Breast epithelium (tissue), 4 donors: ENCODE measurements around the gene CCDC88C. TPM values are rescaled to one million over a fixed set of nuclear protein-coding genes. Genes with fewer than 3 reads are reported as not detected.

Experiments
- DNase-seq, 2 donors: peaks; one replicate each; pipeline ENCODE4 v3.0.0-alpha.2; 2019; ENCODE audit warnings: low spot score in 2 of 2
- H3K27ac ChIP-seq, 2 donors: fragments of 200-600 bp; sonication (generic) in 1 of 2; one replicate each; pipeline ENCODE4 v1.5.1; 2016 to 2019; ENCODE audit warnings: mild to moderate bottlenecking in 1 of 2
- H3K27me3 ChIP-seq, 2 donors: fragments of 200-600 bp; sonication (generic) in 1 of 2; one replicate each; pipeline versions ENCODE4 v1.5.1 to v1.6.0; 2017 to 2019; ENCODE audit warnings: control low read depth in 1 of 2, mild to moderate bottlenecking in 1 of 2
- H3K36me3 ChIP-seq: fragments of 200-600 bp; one replicate; pipeline ENCODE4 v1.5.1; 2019
- H3K4me1 ChIP-seq, 2 donors: fragments of 200-600 bp; sonication (generic); one replicate each; pipeline ENCODE4 v1.5.1; 2016 to 2019; ENCODE audit warnings: control low read depth in 1 of 2
- H3K4me3 ChIP-seq, 3 donors: fragments of 200-600 bp; sonication (generic); 1 replicate in 2 of 3; 2 replicates in 1 of 3; pipeline ENCODE4 v1.5.1; 2016 to 2019; ENCODE audit warnings: mild to moderate bottlenecking in 3 of 3, moderate library complexity in 2 of 3
- H3K9me3 ChIP-seq, 2 donors: fragments of 200-600 bp; sonication (generic) in 1 of 2; one replicate each; pipeline ENCODE4 v1.5.1; 2016 to 2019; ENCODE audit warnings: control low read depth in 1 of 2
- POLR2A ChIP-seq: fragments of 450-650 bp; IDR thresholded peaks from one replicate; pipeline ENCODE4 v1.6.1; 2016; ENCODE audit warnings: antibody characterized with exemption, mild to moderate bottlenecking, moderate library complexity
- POLR2AphosphoS5 ChIP-seq, 3 donors: sonication (generic); formaldehyde crosslinking; IDR thresholded peaks; one replicate each; pipeline ENCODE4 v1.6.1; 2017; ENCODE audit warnings: antibody characterized with exemption in 3 of 3
- intact Hi-C: fragments of 100-400 bp; cut with DNase I; formaldehyde crosslinking; loops from one replicate; pipeline ENCODE4 v1.15.1; 2023; ENCODE audit warnings: low total_unique reads
- total RNA-seq, 3 donors: library from RNA; depleted of rRNA; stranded (reverse); fragments of >200 nt; gene quantifications; one replicate each; pipeline ENCODE4 v1.1.0, GENCODE V29; 2016
- TF ChIP-seq, protein P1 (sequence below), 3 donors: fragments of 450-650 bp; IDR thresholded peaks; one replicate each; pipeline ENCODE4 v1.5.1; 2016 to 2017; ENCODE audit warnings: antibody characterized with exemption in 3 of 3, mild to moderate bottlenecking in 3 of 3, moderate library complexity in 3 of 3

CCDC88C gene
- total RNA-seq, 3 donors from 2014 or later = 5.8 to 25.9 (median 19.3) TPM

DNA sequence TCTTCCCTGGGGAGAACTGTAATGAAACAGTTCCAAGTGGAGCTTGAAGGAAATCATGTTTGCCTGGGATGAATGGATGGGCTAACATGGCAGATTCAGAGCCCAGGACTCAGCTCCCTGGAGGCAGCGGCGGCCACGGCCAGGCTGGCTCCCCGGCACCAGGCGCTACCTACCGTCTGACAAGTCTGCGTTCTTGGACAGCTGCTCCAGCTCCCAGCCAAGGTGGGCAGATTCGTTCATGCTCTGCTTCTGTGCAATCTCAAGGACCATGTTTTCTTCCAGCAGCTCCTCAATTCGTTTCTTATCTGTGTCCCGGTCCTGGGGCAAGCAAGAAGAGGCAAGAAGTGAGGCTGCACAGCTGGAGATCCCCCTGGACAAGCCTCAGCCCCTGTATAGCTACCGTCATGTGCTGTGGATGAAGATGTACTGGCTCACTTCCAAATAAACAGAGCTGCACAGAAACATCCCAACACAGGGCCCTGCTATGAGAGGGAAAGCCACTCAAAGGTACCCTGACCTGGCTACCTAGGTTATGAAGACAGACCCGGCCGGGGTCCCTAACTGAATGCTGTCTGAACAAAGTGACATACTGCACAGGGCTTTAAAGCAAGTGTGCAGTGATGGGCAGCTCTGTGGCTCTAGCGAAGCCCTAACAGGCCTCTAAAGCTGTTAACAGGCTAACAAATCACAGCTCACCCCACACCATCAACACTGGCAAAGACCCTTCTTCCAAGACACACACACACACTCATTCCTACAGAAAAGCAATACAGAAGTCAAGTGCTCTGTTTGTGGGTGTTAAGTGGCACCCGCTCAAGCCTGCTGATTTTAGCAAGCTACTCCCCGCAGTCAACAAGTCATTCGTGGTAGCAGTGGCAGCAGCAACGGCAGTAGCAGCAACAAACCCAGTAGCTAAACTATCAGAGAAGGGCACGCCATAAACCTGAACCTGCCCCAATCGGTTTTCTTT, 92.7 kb downstream of the CCDC88C start:
- no peak for TF ChIP-seq POLR2A
- TF ChIP-seq, protein P1, sequence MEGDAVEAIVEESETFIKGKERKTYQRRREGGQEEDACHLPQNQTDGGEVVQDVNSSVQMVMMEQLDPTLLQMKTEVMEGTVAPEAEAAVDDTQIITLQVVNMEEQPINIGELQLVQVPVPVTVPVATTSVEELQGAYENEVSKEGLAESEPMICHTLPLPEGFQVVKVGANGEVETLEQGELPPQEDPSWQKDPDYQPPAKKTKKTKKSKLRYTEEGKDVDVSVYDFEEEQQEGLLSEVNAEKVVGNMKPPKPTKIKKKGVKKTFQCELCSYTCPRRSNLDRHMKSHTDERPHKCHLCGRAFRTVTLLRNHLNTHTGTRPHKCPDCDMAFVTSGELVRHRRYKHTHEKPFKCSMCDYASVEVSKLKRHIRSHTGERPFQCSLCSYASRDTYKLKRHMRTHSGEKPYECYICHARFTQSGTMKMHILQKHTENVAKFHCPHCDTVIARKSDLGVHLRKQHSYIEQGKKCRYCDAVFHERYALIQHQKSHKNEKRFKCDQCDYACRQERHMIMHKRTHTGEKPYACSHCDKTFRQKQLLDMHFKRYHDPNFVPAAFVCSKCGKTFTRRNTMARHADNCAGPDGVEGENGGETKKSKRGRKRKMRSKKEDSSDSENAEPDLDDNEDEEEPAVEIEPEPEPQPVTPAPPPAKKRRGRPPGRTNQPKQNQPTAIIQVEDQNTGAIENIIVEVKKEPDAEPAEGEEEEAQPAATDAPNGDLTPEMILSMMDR (IDR thresholded peaks at IDR 0.05) = no peak
- TF ChIP-seq POLR2AphosphoS5 (IDR thresholded peaks at IDR 0.05) = no peak
- peak overlapping the region in 2 of 3 donors; percentile 34 to 65 for H3K4me3 ChIP-seq
- H3K27me3 ChIP-seq = no peaks in the 10 kb centered on the region
- no peaks in the 10 kb centered on the region for H3K36me3 ChIP-seq
- intact Hi-C loops = no loop called here
- no peaks in the 10 kb centered on the region for H3K4me1 ChIP-seq
- H3K27ac ChIP-seq = peak overlapping the region; percentile 59 to 76
- H3K9me3 ChIP-seq = no peaks in the 10 kb centered on the region
- no peak for DNase-seq

DNA sequence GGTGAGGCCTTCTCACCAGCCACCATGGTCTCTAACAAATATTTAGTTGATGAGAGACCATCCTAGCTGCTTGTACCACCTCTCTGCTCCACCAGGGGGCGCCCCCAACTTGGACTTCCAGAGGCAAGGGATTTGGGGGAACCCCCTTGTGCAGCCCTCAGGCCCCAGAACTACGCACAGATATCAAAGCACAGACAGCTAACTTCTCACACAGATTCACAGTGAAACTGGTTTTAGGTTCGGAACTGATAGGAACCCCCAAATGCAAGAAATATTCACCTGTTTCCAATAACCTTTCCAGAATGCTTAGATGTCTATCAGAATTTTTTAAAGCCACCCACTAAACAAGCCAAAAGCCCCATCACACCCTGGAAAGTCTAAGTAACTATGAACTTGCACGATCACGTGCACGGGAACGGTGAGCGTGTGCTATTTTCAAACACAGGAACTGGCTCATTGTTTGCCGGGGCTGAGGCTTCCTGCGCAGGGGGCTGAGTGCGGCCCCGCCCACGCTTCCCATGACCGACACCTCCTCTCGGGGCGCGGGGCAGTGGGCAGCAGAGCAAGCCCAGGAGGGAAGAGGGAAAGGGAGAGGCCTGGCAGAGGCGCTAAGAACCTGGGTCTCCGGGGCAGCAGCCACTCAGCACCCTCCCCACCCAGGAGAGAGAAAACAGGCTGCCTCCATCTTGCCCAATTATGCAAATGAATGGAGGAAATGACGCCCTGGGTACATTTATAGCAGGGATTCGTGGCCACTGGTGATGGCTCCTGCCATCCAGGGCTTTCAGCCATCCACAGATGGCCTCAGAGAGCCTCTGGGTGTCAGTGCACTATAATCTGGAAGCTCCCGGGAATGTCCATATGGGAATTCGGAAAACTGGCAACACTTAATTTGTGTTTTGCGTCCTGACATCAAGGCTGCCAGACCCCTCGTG, 93.7 kb downstream of the CCDC88C start:
- intact Hi-C loops = no loop called here

DNA sequence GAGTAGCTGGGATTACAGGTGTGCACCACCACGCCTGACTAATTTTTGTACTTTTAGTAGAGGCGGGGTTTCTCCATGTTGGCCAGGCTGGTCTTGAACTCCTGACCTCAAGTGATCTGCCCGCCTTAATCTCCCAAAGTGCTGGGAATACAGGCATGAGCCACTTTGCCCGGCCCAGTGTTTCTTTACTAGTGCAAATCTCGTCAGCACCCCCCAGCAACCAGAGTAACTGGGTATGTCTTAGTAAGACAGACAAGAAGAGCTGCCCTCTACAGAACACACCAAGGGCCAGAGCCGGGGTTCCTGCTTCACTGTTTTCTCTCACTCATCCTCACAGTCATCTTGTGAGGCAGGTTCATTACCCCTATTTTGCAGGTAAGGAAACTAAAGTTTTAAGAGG, 94.6 kb downstream of the CCDC88C start:
- no peaks in the 10 kb centered on the region for H3K36me3 ChIP-seq
- no peaks in the 10 kb centered on the region for H3K9me3 ChIP-seq
- DNase-seq = no peak
- peak overlapping the region; percentile 57 to 59 for H3K27ac ChIP-seq
- H3K4me3 ChIP-seq = no peak overlapping the region
- H3K27me3 ChIP-seq = no peaks in the 10 kb centered on the region
- TF ChIP-seq, protein P1 (IDR thresholded peaks at IDR 0.05) = no peak
- no peak for TF ChIP-seq POLR2A
- no peaks in the 10 kb centered on the region for H3K4me1 ChIP-seq
- intact Hi-C loops = no loop called here

More for the DNA sequence above, 93.7 kb downstream of the CCDC88C start:
- peak overlapping the region; percentile 59 to 76 for H3K27ac ChIP-seq
- H3K4me1 ChIP-seq = no peaks in the 10 kb centered on the region
- peak overlapping the region; percentile 34 to 65 (median 43) for H3K4me3 ChIP-seq
- DNase-seq = peak; percentile 73 to 87
- no peaks in the 10 kb centered on the region for H3K27me3 ChIP-seq
- H3K36me3 ChIP-seq = no peaks in the 10 kb centered on the region
- H3K9me3 ChIP-seq = no peaks in the 10 kb centered on the region
- peak in 2 of 3 donors; percentile 11 to 49 for TF ChIP-seq POLR2AphosphoS5 (IDR thresholded peaks at IDR 0.05)
- TF ChIP-seq POLR2A = no peak
- TF ChIP-seq, protein P1 (IDR thresholded peaks at IDR 0.05) = peak; percentile 86 to 94 (median 94)

DNA sequence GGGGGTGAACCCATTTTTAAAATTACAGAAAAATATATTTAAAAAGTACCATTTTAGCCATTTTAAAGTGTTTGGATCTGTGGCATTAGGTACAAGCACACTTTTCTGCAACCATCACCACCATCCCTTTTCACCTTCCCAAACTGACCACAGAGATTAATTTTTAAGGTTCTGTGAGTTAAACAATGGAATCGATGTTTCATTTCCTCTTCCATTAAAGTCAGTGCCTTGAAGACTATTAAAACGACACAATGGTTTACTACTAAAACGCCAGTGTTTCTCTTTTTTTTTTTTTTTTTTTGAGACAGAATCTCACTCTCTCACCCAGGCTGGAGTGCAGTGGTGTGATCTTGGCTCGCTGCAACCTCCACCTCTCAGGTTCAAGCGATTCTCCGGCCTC, 95.0 kb downstream of the CCDC88C start:
- TF ChIP-seq POLR2A (no peak), POLR2AphosphoS5 (IDR thresholded peaks at IDR 0.05) (no peak)
- TF ChIP-seq, protein P1 (IDR thresholded peaks at IDR 0.05) = no peak
- DNase-seq = no peak
- Histone ChIP-seq H3K4me3 (no peak overlapping the region), H3K27me3 (no peaks in the 10 kb centered on the region), H3K9me3 (no peaks in the 10 kb centered on the region), H3K27ac (peak overlapping the region in 1 of 2 donors; percentile 57), H3K36me3 (no peaks in the 10 kb centered on the region), H3K4me1 (peaks cover 0 to 2% of the 10 kb centered on the region in 2 donors)
- intact Hi-C loops = no loop called here
